Small intestine (tissue), 7 donors: Measurements from ENCODE around the gene FAT1. TPM values are rescaled to one million over a fixed set of nuclear protein-coding genes. Genes with fewer than 3 reads are reported as not detected.

Experiments
- DNase-seq, 2 donors: peaks; one replicate each; pipeline versions ENCODE4 v3.0.0 to v3.0.0-alpha.2; 2013
- FAIRE-seq: peaks from 2 replicates; lab custom pipeline; 2012; peaks lifted over from hg19 to GRCh38; lab: Jason Lieb, UNC
- H3K27ac ChIP-seq, 3 donors: one replicate each; pipeline ENCODE4 v1.5.1; 2013; ENCODE audit warnings: low read length in 2 of 3, mild to moderate bottlenecking in 2 of 3, control low read depth in 1 of 3, inconsistent platforms in 1 of 3, low read depth in 1 of 3, moderate library complexity in 1 of 3
- H3K27me3 ChIP-seq, 3 donors: one replicate each; pipeline ENCODE4 v1.6.1; 2013; ENCODE audit warnings: low read length in 3 of 3, inconsistent platforms in 1 of 3; ENCODE audit not compliant: control insufficient read depth in 3 of 3, insufficient read depth in 3 of 3
- H3K36me3 ChIP-seq, 3 donors: one replicate each; pipeline ENCODE4 v1.6.1; 2013; ENCODE audit warnings: low read length in 3 of 3, inconsistent platforms in 1 of 3, low read depth in 1 of 3, mild to moderate bottlenecking in 1 of 3, moderate library complexity in 1 of 3; ENCODE audit not compliant: control insufficient read depth in 3 of 3, insufficient read depth in 2 of 3
- H3K4me1 ChIP-seq, 3 donors: one replicate each; pipeline ENCODE4 v1.6.1; 2013; ENCODE audit warnings: low read length in 2 of 3, inconsistent platforms in 1 of 3, low read depth in 1 of 3, mild to moderate bottlenecking in 1 of 3, moderate library complexity in 1 of 3; ENCODE audit not compliant: control insufficient read depth in 3 of 3, insufficient read depth in 2 of 3
- H3K4me3 ChIP-seq, 3 donors: one replicate each; pipeline ENCODE4 v1.5.1; 2013; ENCODE audit warnings: low read length in 3 of 3, control low read depth in 1 of 3, inconsistent platforms in 1 of 3, low read depth in 1 of 3, mild to moderate bottlenecking in 1 of 3, moderate library complexity in 1 of 3
- H3K9me3 ChIP-seq, 2 donors: one replicate each; pipeline ENCODE4 v1.6.1; 2013; ENCODE audit warnings: low read depth in 1 of 2, low read length in 1 of 2; ENCODE audit not compliant: control insufficient read depth in 2 of 2, insufficient read depth in 1 of 2
- WGBS, 3 donors: extraction: QIAGEN DNeasy Blood & Tissue Kit; methylation state at CpG; one replicate each; pipeline ENCODE4 v1.1.7; 2013; 5-methylcytosine and 5-hydroxymethylcytosine counted together
- polyA plus RNA-seq, 4 donors: library from polyadenylated mRNA; stranded (reverse) in 3 of 4; unstranded in 1 of 4; fragments of 200-250 nt in 3 of 4; fragments of 120-200 nt in 1 of 4; gene quantifications; one replicate each; pipeline versions ENCODE4 v1.2.1 to v1.2.3, GENCODE V29; 2013
- donor health status: healthy with polysubstance abuse.
- donor health status: control.
- donor health status: control.
- donor health status: Bipolar disorder and iron deficiency.
- donor health status: healthy.

Gene FAT1
- polyA plus RNA-seq, 4 donors: 62.4 to 189 (median 83.6) TPM

DNA sequence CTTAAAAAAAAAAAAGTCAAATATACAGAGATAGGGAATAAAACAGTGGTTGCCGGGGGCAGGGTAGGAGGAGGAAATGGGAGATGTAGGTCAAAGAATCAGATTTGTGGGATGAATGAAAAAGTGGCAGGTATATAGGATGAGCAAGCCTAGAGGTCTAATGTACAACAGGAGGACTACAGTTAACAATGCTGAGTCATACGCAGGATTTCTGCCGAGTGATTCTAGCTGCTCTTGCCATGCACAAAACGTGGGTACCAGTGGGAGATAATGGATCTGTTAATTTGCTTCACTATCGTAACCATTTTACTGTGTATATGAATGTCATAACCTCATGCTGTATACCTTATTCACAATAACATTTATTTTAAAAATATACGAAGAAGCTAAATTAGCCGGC lies 157.6 kb downstream of the FAT1 start:
- 77 to 81% (median 80%) methylated on average over 7 of the region's 7 CpGs for WGBS, 3 donors
- no peaks in the 10 kb centered on the region for H3K4me1 ChIP-seq
- DNase-seq: no peak
- no peaks in the 10 kb centered on the region for H3K9me3 ChIP-seq
- FAIRE-seq: no peak
- H3K36me3 ChIP-seq: no peaks in the 10 kb centered on the region
- H3K27ac ChIP-seq: no peak overlapping the region
- no peak overlapping the region for H3K4me3 ChIP-seq
- H3K27me3 ChIP-seq: no peaks in the 10 kb centered on the region

DNA sequence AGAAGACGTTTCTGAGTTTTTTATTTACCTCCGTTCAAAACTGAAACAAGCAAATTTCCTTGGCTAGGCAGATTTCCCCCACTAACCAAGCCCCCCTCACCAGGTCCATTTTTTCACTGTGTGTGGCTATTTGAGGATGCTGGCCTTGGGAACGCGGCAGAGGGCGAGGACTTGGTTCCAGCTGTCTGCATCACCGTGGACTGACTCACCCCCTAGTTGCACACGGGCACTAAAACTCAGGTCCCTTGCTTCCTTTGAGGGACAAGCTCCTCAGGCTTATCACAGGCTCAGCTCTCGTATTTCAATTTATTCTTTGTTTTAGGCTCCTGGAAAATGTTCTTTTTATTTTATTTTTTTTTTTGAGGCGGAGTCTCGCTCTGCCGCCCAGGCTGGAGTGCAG lies 159.9 kb downstream of the FAT1 start:
- Histone ChIP-seq H3K4me1 (no peaks in the 10 kb centered on the region), H3K27me3 (no peaks in the 10 kb centered on the region), H3K27ac (no peak overlapping the region), H3K36me3 (no peaks in the 10 kb centered on the region), H3K4me3 (no peak overlapping the region), H3K9me3 (peaks cover 0 to 4% of the 10 kb centered on the region in 2 donors)
- FAIRE-seq (no peak), DNase-seq (no peak)
- WGBS, 3 donors: 66 to 78% (median 73%) methylated on average over 11 of the region's 11 CpGs

DNA sequence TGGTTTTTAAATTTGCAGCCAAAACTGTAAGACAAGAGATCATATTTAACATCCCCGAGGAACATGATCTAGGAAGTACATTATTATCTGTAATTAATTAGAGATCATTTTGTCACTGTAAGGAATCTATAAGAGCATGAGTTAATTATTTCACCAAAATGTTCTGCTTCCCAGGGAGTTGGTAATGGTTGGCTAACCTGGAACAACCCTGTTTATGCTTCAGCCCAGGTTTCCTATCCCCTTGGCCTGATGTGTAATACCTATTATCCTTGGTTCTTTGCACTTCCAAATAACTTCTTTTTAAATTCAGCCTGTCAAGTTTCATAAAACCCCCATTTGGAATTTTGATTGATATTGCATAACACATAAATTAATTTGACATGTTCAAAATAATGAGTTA lies 161.9 kb downstream of the FAT1 start:
- WGBS, 3 donors: 66 to 83% (median 75%) methylated on average over 1 of the region's 1 CpG
- no peak for FAIRE-seq

DNA sequence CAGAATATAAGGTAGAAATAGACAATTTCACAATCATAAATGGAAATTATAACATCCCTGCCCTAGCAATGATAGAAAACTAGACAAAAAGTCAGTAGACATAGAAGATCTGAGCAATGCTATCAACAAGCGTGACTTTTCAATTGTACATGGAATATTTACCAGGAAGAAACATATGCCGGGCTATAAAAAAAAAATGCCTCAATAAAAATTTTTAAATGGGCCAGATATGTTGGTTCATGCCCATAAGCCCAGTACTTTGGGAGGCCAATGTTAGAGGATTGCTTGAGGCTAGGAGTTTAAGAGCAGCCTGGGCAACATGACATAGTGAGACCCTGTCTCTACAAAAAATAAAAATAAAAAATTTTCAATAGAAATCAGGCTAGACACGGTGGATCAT lies 163.0 kb downstream of the FAT1 start:
- H3K4me1 ChIP-seq: no peaks in the 10 kb centered on the region
- H3K27me3 ChIP-seq: peaks cover 0 to under 1% (median under 1%) of the 10 kb centered on the region in 3 donors
- no peak overlapping the region for H3K27ac ChIP-seq
- FAIRE-seq (no peak), DNase-seq (no peak)
- 89 to 92% (median 89%) methylated on average over 3 of the region's 3 CpGs for WGBS, 3 donors
- H3K9me3 ChIP-seq: peaks cover 0 to 4% of the 10 kb centered on the region in 2 donors
- no peaks in the 10 kb centered on the region for H3K36me3 ChIP-seq
- no peak overlapping the region for H3K4me3 ChIP-seq

More for the DNA sequence above, 161.9 kb downstream of the FAT1 start:
- no peak for DNase-seq
- Histone ChIP-seq H3K27me3 (no peaks in the 10 kb centered on the region), H3K4me3 (no peak overlapping the region), H3K9me3 (peaks cover 0 to 4% of the 10 kb centered on the region in 2 donors), H3K4me1 (no peaks in the 10 kb centered on the region), H3K36me3 (no peaks in the 10 kb centered on the region), H3K27ac (no peak overlapping the region)

DNA sequence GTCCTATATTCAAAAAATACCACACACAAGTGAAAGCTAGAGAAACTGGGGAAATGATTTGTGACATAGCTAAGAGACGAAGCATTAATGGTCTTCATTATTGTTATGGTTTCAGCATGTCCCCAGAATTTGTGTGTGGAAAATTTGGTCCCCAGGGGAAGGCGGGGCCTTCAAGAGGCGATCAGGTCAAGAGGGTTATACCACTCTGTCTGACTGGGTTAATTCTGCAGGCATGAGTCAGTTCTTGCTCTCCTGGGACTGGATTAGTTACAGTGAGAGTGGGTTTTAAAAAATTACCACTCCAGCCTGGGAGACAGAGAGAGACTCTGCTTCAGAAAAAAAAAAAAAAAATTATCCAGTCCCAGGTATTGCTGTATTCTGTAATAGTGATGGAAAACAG lies 166.2 kb downstream of the FAT1 start:
- Histone ChIP-seq H3K9me3 (peaks cover 0 to 4% of the 10 kb centered on the region in 2 donors), H3K36me3 (no peaks in the 10 kb centered on the region), H3K4me3 (no peak overlapping the region), H3K27me3 (peaks cover 0 to 12% (median 8%) of the 10 kb centered on the region in 3 donors), H3K27ac (no peak overlapping the region), H3K4me1 (peaks cover 0 to 2% (median 0%) of the 10 kb centered on the region in 3 donors)
- WGBS, 3 donors: 73 to 89% (median 89%) methylated on average over 3 of the region's 3 CpGs
- FAIRE-seq: no peak
- no peak for DNase-seq

DNA sequence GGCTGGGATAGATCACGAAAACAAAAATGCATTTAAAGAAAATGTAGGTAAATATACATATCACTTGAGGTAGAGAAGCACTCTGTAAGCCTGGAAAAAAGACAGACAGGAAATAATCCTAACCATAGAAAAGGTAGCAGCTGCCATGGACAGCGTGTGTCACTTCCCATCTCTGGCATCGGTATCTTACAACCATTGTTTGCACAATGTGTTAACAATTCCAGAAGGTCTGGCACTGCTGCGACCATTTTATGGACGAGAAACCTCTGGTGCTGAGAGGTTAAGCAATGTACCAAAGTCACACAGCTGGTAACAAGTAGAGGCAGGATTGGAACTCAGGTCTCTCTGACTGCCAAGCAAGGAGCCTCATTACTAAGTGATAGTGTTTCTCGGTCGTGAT lies 166.6 kb downstream of the FAT1 start:
- WGBS, 3 donors: 54 to 62% (median 56%) methylated on average over 7 of the region's 7 CpGs
- H3K9me3 ChIP-seq: peaks cover 0 to 4% of the 10 kb centered on the region in 2 donors
- no peaks in the 10 kb centered on the region for H3K36me3 ChIP-seq
- peaks cover 0 to 12% (median 8%) of the 10 kb centered on the region in 3 donors for H3K27me3 ChIP-seq
- DNase-seq: no peak
- no peak overlapping the region for H3K27ac ChIP-seq
- peaks cover 0 to 2% (median 0%) of the 10 kb centered on the region in 3 donors for H3K4me1 ChIP-seq
- no peak for FAIRE-seq
- no peak overlapping the region for H3K4me3 ChIP-seq

DNA sequence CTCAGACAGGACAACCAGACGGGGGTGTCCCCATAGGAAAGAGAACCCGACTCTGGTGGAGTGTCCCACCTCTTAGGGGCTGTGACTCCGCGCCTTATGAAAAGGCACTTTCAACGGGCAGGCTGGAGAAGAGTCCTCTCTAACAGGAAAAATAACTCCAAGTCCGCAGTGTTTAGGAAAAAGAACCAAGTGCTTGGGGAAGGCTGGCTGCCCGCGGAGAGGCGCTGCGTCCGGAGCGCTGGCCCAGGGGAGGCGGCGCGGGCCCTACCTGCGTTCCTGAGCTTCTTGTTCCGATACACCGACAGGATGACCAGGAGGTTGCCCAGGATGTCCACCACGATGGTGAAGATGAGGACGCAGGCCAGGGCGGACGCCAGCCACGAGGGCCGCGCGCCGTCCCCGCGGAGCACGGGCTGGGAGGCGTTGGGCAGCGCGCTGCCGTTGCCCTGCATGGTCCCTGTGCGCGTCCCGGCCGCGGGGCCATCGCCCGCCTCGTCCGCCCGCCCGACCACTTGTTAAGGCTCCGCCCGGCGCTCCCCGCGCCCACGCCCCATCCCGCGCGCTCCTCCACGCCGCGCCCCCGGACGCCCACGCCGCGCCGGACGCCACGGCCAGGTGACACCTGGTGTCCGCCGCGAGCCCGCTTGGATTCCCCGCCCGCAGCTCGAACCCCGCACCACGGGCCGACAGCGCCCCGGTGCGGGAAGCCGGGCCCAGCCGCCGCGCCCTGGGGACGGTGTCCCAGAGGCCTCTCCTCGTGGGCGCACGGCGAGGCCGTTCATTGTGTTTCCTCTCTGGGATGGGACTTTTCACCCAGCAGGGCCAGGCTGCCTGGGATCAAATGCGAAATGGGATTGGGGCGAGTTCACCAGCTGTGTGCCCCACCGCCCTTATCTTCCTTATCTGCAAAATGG lies 168.5 kb downstream of the FAT1 start, which contains the start of gene MTNR1A:
Gene MTNR1A, minus strand, starts transcription at position 654 of the 914 bp plus-strand sequence. Its CDS starts 202 bp downstream, at position 452.
- DNase-seq: peak in 1 of 2 donors; percentile 60
- Histone ChIP-seq H3K27ac (no peak within 1 kb of the TSS), H3K27me3 (peaks cover 0 to 12% (median 8%) of the 10 kb centered on the region in 3 donors), H3K4me3 (peak within 1 kb of the TSS; percentile 4 to 35 (median 34)), H3K9me3 (peaks cover 0 to 3% of the 10 kb centered on the region in 2 donors), H3K4me1 (peaks cover 0 to 2% (median 0%) of the 10 kb centered on the region in 3 donors), H3K36me3 (no peaks in the 10 kb centered on the region)
- 4 to 10% (median 7%) methylated on average over 46 to 91 of the region's 91 CpGs for WGBS, 3 donors
- FAIRE-seq: no peak

DNA sequence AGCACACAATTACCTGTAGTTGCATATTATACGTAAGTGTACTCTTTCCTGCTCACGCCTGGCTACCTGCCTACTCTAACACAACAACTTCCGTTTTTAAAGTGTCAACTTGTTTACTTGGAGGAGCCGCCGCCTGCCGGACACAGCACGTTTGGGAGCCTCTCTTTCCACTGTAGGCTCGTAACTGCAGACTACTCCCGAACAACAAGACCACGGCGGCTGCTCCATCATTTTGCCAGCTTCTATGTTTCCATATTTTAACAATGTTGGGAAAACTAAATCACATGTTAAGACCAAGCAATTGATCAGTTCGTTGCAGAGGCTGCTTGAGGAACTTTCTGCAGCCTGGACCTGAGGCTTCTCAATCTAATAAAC lies 169.1 kb downstream of the FAT1 start:
- Histone ChIP-seq H3K9me3 (no peaks in the 10 kb centered on the region), H3K27ac (no peak overlapping the region), H3K36me3 (no peaks in the 10 kb centered on the region), H3K4me1 (peaks cover 0 to 2% (median 0%) of the 10 kb centered on the region in 3 donors), H3K27me3 (peaks cover 0 to 12% (median 8%) of the 10 kb centered on the region in 3 donors), H3K4me3 (peak overlapping the region in 2 of 3 donors; percentile 34 to 35)
- WGBS, 3 donors: 0 to 5% (median 4%) methylated on average over 12 of the region's 12 CpGs
- FAIRE-seq: no peak
- peak; percentile 50 to 61 for DNase-seq
